Thymus (tissue), 11 donors: ENCODE measurements around the gene TEX52. TPM values are rescaled to one million over a fixed set of nuclear protein-coding genes. Genes with fewer than 3 reads are reported as not detected.

Experiments used
- DNase-seq, 9 donors: peaks; one replicate each; pipeline ENCODE4 v3.0.0-alpha.2; 2013; ENCODE audit warnings: low spot score in 9 of 9, low read depth in 6 of 9, missing footprints in 1 of 9
- H3K27ac ChIP-seq, 2 donors: one replicate each; pipeline ENCODE4 v1.5.1; 2013; ENCODE audit warnings: control low read depth in 1 of 2, low read depth in 1 of 2, low read length in 1 of 2, mild to moderate bottlenecking in 1 of 2, moderate library complexity in 1 of 2
- H3K27me3 ChIP-seq, 2 donors: one replicate each; pipeline ENCODE4 v1.5.1; 2013; ENCODE audit warnings: low read length in 1 of 2; ENCODE audit not compliant: control insufficient read depth in 2 of 2, insufficient read depth in 1 of 2
- H3K36me3 ChIP-seq, 2 donors: one replicate each; pipeline ENCODE4 v1.5.1; 2013; ENCODE audit warnings: low read length in 1 of 2, mild to moderate bottlenecking in 1 of 2, moderate library complexity in 1 of 2; ENCODE audit not compliant: control insufficient read depth in 2 of 2, insufficient read depth in 2 of 2
- H3K4me1 ChIP-seq, 2 donors: one replicate each; pipeline ENCODE4 v1.5.1; 2013; ENCODE audit warnings: low read length in 2 of 2; ENCODE audit not compliant: control insufficient read depth in 2 of 2, insufficient read depth in 2 of 2
- H3K4me3 ChIP-seq, 2 donors: one replicate each; pipeline ENCODE4 v1.5.1; 2013; ENCODE audit warnings: low read length in 2 of 2, control low read depth in 1 of 2, mild to moderate bottlenecking in 1 of 2
- H3K9me3 ChIP-seq, 2 donors: one replicate each; pipeline ENCODE4 v1.5.1; 2013; ENCODE audit warnings: low read length in 1 of 2, mild to moderate bottlenecking in 1 of 2; ENCODE audit not compliant: control insufficient read depth in 2 of 2, insufficient read depth in 1 of 2
- WGBS: extraction: QIAGEN DNeasy Blood & Tissue Kit; methylation state at CpG from one replicate; pipeline ENCODE4 v1.1.7; 2013; 5-methylcytosine and 5-hydroxymethylcytosine counted together
- polyA plus RNA-seq: library from polyadenylated mRNA; stranded (reverse); fragments of 200-250 nt; gene quantifications from one replicate; pipeline ENCODE4 v1.2.3, GENCODE V29; 2013
- total RNA-seq: library from RNA; stranded (reverse); fragments of 120-200 nt; gene quantifications from one replicate; pipeline ENCODE4 v1.2.4, GENCODE V29; 2013
- donor health status: healthy.

TEX52 gene
- total and polyA plus RNA-seq, 2 donors, result 0.09 TPM; not detected in 1

DNA sequence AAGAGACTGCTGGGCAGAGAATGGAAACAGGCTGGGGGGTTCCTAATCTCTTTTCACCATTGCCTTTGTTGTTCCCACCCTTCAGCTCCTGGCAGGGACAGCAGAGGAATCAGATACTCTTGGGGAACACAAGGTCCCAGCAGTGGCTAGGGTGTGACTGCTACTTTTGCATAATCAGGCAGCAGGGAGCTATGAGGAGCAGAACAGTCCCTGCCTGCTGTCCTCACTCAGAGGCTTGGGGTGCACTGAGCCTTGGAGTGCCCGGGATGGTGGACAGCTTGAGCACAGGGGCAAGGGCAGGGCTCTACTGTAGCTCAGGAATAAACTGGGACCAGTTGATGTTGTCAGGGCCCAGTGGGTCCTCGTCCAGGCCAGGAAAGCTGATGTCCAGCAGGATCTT is 1.5 kb upstream of the TEX52 start:
- no peak overlapping the region for H3K4me3 ChIP-seq
- WGBS, result 98% methylated on average over 2 of the region's 2 CpGs
- H3K4me1 ChIP-seq, result no peaks in the 10 kb centered on the region
- H3K36me3 ChIP-seq, result peaks cover 42 to 55% of the 10 kb centered on the region in 2 donors
- H3K27ac ChIP-seq, result no peak overlapping the region
- H3K27me3 ChIP-seq, result no peaks in the 10 kb centered on the region
- no peak for DNase-seq
- H3K9me3 ChIP-seq, result no peaks in the 10 kb centered on the region

DNA sequence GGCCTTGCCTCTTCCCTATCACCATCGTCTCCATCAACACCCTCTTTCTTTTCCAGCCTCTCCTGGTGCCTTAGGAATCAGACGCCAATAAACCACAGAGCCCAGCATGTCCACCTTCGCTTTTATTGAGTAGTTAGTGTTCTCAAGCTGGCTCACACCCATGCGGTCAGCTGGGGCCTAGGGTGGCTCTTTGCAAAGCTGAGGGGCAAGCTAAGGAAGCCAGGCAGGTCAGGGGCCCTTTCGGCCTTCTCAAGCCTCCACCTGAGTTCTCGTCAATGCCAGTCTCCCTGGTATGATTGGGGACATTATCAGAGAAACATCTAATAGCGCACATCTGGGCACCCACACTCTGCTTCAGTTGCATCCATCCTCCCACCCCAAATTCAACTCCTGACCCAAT is 737 bp upstream of the TEX52 start:
- Histone ChIP-seq H3K27me3 (no peaks in the 10 kb centered on the region), H3K36me3 (peaks cover 34 to 48% of the 10 kb centered on the region in 2 donors), H3K4me1 (no peaks in the 10 kb centered on the region), H3K27ac (no peak overlapping the region), H3K4me3 (no peak overlapping the region), H3K9me3 (no peaks in the 10 kb centered on the region)
- WGBS, result 97% methylated on average over 7 of the region's 7 CpGs
- no peak for DNase-seq

DNA sequence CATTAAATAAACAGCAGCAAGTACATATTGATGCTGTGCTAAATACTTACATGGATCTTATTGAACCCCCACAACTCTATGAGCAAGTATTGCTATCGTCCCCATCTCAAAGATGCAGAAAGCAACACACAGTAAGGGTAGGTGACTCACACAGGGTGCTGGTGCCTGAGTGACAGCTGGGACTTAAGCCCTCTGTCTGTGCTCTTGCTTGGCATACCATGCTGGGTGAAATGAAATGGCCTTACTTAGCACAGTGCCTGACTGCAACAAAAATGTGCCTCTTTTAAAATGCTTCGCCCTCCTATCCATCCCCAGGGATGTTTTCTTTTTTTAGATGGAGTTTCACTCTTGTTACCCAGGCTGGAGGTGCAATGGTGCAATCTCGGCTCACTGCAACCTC is 788 bp downstream of the TEX52 start:
- no peak for DNase-seq
- 92% methylated on average over 3 of the region's 3 CpGs for WGBS

DNA sequence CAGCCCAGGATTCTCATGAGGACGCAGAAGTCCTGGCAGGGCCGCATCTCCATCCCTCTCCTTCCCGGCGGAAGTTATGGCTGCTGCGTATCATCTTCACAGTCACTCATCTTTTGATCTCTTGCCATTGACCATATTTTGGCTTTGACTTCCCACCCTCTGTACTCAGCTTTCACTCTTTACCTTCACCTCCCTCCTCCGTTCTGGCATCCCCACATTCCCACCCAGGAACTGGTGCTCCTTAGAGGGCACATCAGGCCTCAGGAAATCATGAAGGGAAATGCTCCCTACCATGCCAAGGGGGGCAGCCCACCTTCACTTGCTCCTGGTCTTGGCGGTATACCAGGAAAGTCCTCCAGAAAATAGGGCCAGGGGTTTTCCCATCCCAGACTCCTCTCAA is 1.3 kb downstream of the TEX52 start:
- Histone ChIP-seq H3K27me3 (no peaks in the 10 kb centered on the region), H3K4me3 (no peak overlapping the region), H3K36me3 (peaks cover 32 to 38% of the 10 kb centered on the region in 2 donors), H3K27ac (no peak overlapping the region), H3K4me1 (no peaks in the 10 kb centered on the region), H3K9me3 (no peaks in the 10 kb centered on the region)
- DNase-seq, result no peak
- WGBS, result 94% methylated on average over 7 of the region's 7 CpGs

More for the DNA sequence above, 788 bp downstream of the TEX52 start:
- no peaks in the 10 kb centered on the region for H3K4me1 ChIP-seq
- H3K4me3 ChIP-seq, result no peak overlapping the region
- peaks cover 32 to 38% of the 10 kb centered on the region in 2 donors for H3K36me3 ChIP-seq
- no peaks in the 10 kb centered on the region for H3K27me3 ChIP-seq
- no peaks in the 10 kb centered on the region for H3K9me3 ChIP-seq
- H3K27ac ChIP-seq, result no peak overlapping the region

DNA sequence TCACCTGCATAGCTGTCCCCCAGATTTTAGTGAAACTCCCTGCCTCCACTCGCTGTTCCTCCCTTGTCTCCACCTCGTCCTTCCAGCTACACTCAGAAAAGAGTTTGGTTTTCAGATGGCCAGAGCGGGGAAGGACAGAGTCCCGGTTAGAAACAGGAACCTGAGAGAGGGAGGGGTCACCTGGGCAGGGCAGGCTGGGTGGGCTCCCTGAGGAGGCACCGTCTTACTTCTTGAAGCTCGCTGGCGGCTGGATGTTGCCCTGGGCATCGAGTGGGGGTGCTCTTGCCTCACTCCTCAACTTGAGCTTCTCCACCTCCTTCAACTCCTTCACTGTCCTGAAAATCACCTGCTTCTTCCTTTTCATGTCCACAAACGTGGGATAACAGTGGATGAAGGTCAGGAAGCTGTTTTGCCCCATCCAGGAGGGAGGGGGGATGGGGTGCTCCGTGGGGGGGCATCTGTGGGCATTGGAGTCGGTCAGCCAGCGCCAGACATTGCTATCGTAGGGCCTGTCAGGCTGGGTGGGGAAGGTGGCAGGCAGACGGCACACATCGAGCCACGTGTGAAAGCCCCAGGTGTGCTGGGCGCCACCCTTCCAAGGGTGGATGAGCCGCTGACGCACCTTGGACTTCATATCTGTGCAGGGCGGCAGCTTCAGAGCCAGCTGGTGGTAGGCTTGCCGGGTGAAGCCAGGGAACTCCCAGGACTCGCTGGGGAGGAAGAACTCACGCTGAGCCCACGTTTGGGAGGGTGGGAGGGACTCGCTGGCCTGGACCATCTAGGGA is 2.0 kb downstream of the TEX52 start:
- H3K9me3 ChIP-seq, result no peaks in the 10 kb centered on the region
- H3K27me3 ChIP-seq, result no peaks in the 10 kb centered on the region
- no peak overlapping the region for H3K27ac ChIP-seq
- no peak overlapping the region for H3K4me3 ChIP-seq
- no peak for DNase-seq
- WGBS, result 94% methylated on average over 25 of the region's 25 CpGs
- H3K36me3 ChIP-seq, result peaks cover 29 to 33% of the 10 kb centered on the region in 2 donors
- H3K4me1 ChIP-seq, result no peaks in the 10 kb centered on the region

DNA sequence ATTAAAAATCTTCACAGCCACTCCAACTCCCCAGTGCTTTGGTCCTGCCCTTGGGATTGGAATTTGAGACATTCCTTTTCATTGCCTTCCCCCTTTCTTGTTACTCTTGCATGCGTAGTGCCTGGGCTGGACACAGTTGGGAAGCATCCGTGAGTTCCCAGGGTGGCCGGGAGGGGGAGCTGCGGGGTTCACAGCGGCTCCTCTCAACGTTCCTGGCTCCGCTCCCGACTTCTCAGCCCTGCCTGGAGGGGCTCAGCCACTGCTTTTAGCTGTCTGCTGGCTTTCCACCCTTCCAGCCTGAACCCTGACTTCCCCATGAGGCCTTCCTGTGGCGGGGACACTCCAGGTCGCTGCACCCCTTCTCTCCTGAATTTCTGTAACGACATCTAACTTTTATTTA is 3.2 kb downstream of the TEX52 start:
- no peaks in the 10 kb centered on the region for H3K4me1 ChIP-seq
- 47% methylated on average over 11 of the region's 11 CpGs for WGBS

DNA sequence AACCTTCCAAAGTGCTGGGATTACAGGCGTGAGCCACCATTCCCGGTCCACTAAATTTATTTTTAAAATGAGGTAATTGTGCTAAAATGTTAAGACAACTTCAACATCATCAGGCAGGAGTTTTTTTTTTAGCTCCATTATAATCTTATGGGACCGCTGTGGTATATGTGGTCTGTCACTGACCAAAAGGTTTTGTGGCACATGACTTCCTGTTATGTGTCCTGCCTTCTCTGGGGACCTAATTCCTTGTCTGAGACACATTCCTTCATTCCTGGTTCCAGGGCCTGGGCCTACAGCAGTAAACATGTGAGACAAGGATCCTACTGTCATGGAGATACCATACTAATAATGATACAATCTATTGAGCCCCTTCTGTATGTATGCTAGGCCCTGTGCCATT is 4.9 kb downstream of the TEX52 start:
- H3K27ac ChIP-seq, result no peak overlapping the region
- H3K9me3 ChIP-seq, result no peaks in the 10 kb centered on the region
- 98% methylated on average over 3 of the region's 3 CpGs for WGBS
- H3K4me1 ChIP-seq, result no peaks in the 10 kb centered on the region
- no peak overlapping the region for H3K4me3 ChIP-seq
- no peak for DNase-seq
- no peaks in the 10 kb centered on the region for H3K27me3 ChIP-seq
- H3K36me3 ChIP-seq, result peaks cover 7 to 16% of the 10 kb centered on the region in 2 donors

More for the DNA sequence above, 3.2 kb downstream of the TEX52 start:
- Histone ChIP-seq H3K36me3 (peaks cover 20 to 23% of the 10 kb centered on the region in 2 donors), H3K27me3 (no peaks in the 10 kb centered on the region), H3K9me3 (no peaks in the 10 kb centered on the region), H3K27ac (no peak overlapping the region), H3K4me3 (no peak overlapping the region)
- DNase-seq, result peak in 5 of 9 donors; percentile 13 to 52 (median 31)

DNA sequence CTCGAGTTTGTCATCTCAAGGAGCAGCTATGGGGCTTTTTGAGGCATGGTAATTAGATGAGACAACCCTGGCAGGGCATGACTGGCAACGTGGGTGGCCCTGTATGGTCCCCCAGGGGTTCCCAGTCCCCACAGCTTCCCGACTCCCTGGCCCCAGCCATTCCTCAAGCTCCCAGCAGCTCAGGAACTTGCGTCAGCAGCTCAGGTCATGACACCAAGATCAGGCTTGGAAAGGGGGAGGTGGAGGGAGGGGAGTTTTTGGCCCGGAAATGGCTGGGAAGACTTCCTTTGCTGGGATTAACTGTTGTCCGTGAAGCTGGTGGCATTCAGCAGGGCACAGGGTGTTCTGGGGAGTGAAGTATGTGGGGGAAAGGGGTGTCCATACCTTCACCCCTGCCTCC is 11.6 kb downstream of the TEX52 start:
- DNase-seq, result no peak
- H3K9me3 ChIP-seq, result no peaks in the 10 kb centered on the region
- no peaks in the 10 kb centered on the region for H3K27me3 ChIP-seq
- H3K4me1 ChIP-seq, result peaks cover 0 to 9% of the 10 kb centered on the region in 2 donors
- H3K27ac ChIP-seq, result no peak overlapping the region
- H3K4me3 ChIP-seq, result no peak overlapping the region
- 87% methylated on average over 6 of the region's 6 CpGs for WGBS
- peaks cover 11 to 34% of the 10 kb centered on the region in 2 donors for H3K36me3 ChIP-seq

DNA sequence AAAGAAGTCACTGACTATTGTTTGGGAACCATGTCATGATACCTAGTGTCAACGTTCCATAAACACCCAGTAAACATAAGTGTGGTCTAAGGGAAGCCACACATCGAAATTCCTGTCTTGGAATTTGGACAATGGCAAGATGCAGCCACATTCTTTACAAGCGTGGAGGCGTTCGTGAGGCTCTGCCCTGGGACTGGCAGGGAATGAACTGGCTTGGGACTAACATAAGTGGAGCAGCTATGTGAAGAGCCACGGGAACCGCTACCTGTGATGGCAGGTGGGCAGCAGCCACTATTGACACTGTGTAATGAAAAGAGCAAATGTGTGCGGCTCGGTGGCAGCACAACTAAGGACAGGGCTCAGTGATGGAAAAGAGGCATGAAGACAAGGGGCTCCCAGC is 12.1 kb downstream of the TEX52 start:
- Histone ChIP-seq H3K27me3 (no peaks in the 10 kb centered on the region), H3K36me3 (peaks cover 11 to 35% of the 10 kb centered on the region in 2 donors), H3K27ac (no peak overlapping the region), H3K9me3 (no peaks in the 10 kb centered on the region), H3K4me1 (peaks cover 0 to 9% of the 10 kb centered on the region in 2 donors), H3K4me3 (no peak overlapping the region)
- WGBS, result 95% methylated on average over 9 of the region's 9 CpGs
- no peak for DNase-seq
